ENCODE data around the gene ISLR. TPM values are rescaled to one million over a fixed set of nuclear protein-coding genes. Genes with fewer than 3 reads are reported as not detected.

Gene ISLR
- total RNA-seq, 1 donor from 2014 or later = 13.8 TPM

- intact Hi-C loops (cut with DNase I) = no loop called here
- ATAC-seq = no peak
- DNase-seq (ENCODE audit: missing footprints) = peak; percentile 69
Observed at GRCh38 chr15:74180881-74181602, 7.5 kb downstream of the ISLR start.

- intact Hi-C loops (cut with DNase I) = no loop called here
- ATAC-seq (no peak), DNase-seq (ENCODE audit: missing footprints) (peak; percentile 40)
Observed at GRCh38 chr15:74182131-74182530, 8.6 kb downstream of the ISLR start.

- DNase-seq (ENCODE audit: missing footprints) = peak; percentile 65
- no peak for ATAC-seq
- intact Hi-C loops (cut with DNase I) = no loop called here
Observed at GRCh38 chr15:74184582-74185091, 11.1 kb downstream of the ISLR start.

- intact Hi-C loops (cut with DNase I) = no loop called here
- ATAC-seq = no peak
- peak; percentile 3 for DNase-seq (ENCODE audit: missing footprints)
Observed at GRCh38 chr15:74185710-74186348, 12.3 kb downstream of the ISLR start.

- intact Hi-C loops (cut with DNase I) = no loop called here
- ATAC-seq (no peak), DNase-seq (ENCODE audit: missing footprints) (peak; percentile 50)
Observed at GRCh38 chr15:74188216-74188615, 14.7 kb downstream of the ISLR start.

GRCh38 chr15:74191798-74192197 lies 18.3 kb downstream of the ISLR start:
- DNase-seq (ENCODE audit: missing footprints) (peak; percentile 9), ATAC-seq (peak; percentile 21)
- intact Hi-C loops (cut with DNase I) = no loop called here

GRCh38 chr15:74192751-74193150 lies 19.2 kb downstream of the ISLR start:
- DNase-seq (ENCODE audit: missing footprints) = peak; percentile 48
- intact Hi-C loops (cut with DNase I) = no loop called here
- ATAC-seq = no peak

GRCh38 chr15:74193299-74193718 lies 19.8 kb downstream of the ISLR start:
- intact Hi-C loops (cut with DNase I) = no loop called here
- DNase-seq (ENCODE audit: missing footprints) (peak; percentile 16), ATAC-seq (no peak)

- no peak for ATAC-seq
- DNase-seq (ENCODE audit: missing footprints) = peak; percentile 55
- intact Hi-C loops (cut with DNase I) = no loop called here
Observed at GRCh38 chr15:74193905-74194304, 20.4 kb downstream of the ISLR start.

- DNase-seq (ENCODE audit: missing footprints) = peak; percentile 37
- ATAC-seq = no peak
- intact Hi-C loops (cut with DNase I) = no loop called here
Observed at GRCh38 chr15:74194572-74195559, 21.4 kb downstream of the ISLR start.

- intact Hi-C loops (cut with DNase I) = no loop called here
- ATAC-seq = no peak
- peak; percentile 80 for DNase-seq (ENCODE audit: missing footprints)
Observed at GRCh38 chr15:74196175-74196574, 22.7 kb downstream of the ISLR start.

- ATAC-seq (no peak), DNase-seq (ENCODE audit: missing footprints) (peak; percentile 59)
- intact Hi-C loops (cut with DNase I) = no loop called here
Observed at GRCh38 chr15:74197176-74197965, 23.9 kb downstream of the ISLR start.

GRCh38 chr15:74199297-74199652 lies 25.8 kb downstream of the ISLR start:
- no peak for ATAC-seq
- intact Hi-C loops (cut with DNase I) = no loop called here
- peak; percentile 43 for DNase-seq (ENCODE audit: missing footprints)

GRCh38 chr15:74200412-74200815 lies 26.9 kb downstream of the ISLR start:
- DNase-seq (ENCODE audit: missing footprints) = peak; percentile 61
- intact Hi-C loops (cut with DNase I) = no loop called here

GRCh38 chr15:74200871-74201419 lies 27.4 kb downstream of the ISLR start:
- peak; percentile 39 for ATAC-seq
- intact Hi-C loops (cut with DNase I) = no loop called here
- DNase-seq (ENCODE audit: missing footprints) = peak; percentile 69

More at GRCh38 chr15:74200412-74200815, 26.9 kb downstream of the ISLR start:
- peak; percentile 66 for ATAC-seq

- ATAC-seq (no peak), DNase-seq (ENCODE audit: missing footprints) (peak; percentile 18)
- intact Hi-C loops (cut with DNase I) = no loop called here
Observed at GRCh38 chr15:74201710-74202420, 28.4 kb downstream of the ISLR start.
